A673 (cell line): ENCODE data around the gene GPR33. TPM values are rescaled to one million over a fixed set of nuclear protein-coding genes. Genes with fewer than 3 reads are reported as not detected.
"Not testable (repeated sequence)": the region's sequence is repeated elsewhere in the genome, so short reads cannot be mapped to it uniquely, and the experiment has no call there.

Experiments used
- BruUV-seq: library from RNA; stranded (reverse); fragments of 400-500 nt; replicated peaks from 2 replicates; lab custom pipeline; 2021; lab: Mats Ljungman, UMichigan
- CTCF ChIA-PET: fragments of 300-600 bp; sonication (Branson Sonifier 250); formaldehyde crosslinking; loops from one replicate; lab custom pipeline; 2022; ENCODE audit warnings: antibody characterized with exemption; lab: Charles Lee
- POLR2A ChIA-PET: fragments of 300-600 bp; sonication (Branson Sonifier 250); formaldehyde crosslinking; loops from one replicate; lab custom pipeline; 2022; ENCODE audit warnings: antibody characterized with exemption; ENCODE audit not compliant: low non-redundant PET; lab: Charles Lee
- DNase-seq: peaks from one replicate; pipeline ENCODE4 v3.0.0-alpha.2; 2015; ENCODE audit warnings: low spot score
- H3K27ac ChIP-seq: fragments of 200-600 bp; sonication (generic); 2 replicates; pipeline ENCODE4 v1.5.1; 2016; ENCODE audit warnings: mixed run types, low read depth, mild to moderate bottlenecking, mixed read lengths, antibody characterized with exemption, low read length; ENCODE audit not compliant: poor library complexity, severe bottlenecking
- H3K27me3 ChIP-seq: fragments of 200-600 bp; sonication (generic); replicated peaks from 2 replicates; pipeline ENCODE4 v1.6.1; 2017; ENCODE audit warnings: mixed run types, low read depth, mild to moderate bottlenecking, mixed read lengths, antibody characterized with exemption, low read length; ENCODE audit not compliant: insufficient read depth, poor library complexity
- H3K36me3 ChIP-seq: fragments of 200-600 bp; sonication (generic); 2 replicates; pipeline ENCODE4 v1.6.1; 2016; ENCODE audit warnings: mixed run types, mild to moderate bottlenecking, mixed read lengths, antibody characterized with exemption, low read length; ENCODE audit not compliant: insufficient read depth, poor library complexity, severe bottlenecking
- H3K4me1 ChIP-seq: fragments of 200-600 bp; sonication (generic); 2 replicates; pipeline ENCODE4 v1.6.1; 2017; ENCODE audit warnings: mixed run types, mild to moderate bottlenecking, mixed read lengths, antibody characterized with exemption, low read length; ENCODE audit not compliant: insufficient read depth, poor library complexity, severe bottlenecking
- H3K4me3 ChIP-seq: fragments of 200-600 bp; sonication (generic); 2 replicates; pipeline ENCODE4 v1.5.1; 2016; ENCODE audit warnings: low read depth, mixed run types, mild to moderate bottlenecking, mixed read lengths, low read length; ENCODE audit not compliant: poor library complexity, severe bottlenecking
- H3K9me3 ChIP-seq: fragments of 200-600 bp; sonication (generic); 2 replicates; pipeline ENCODE4 v1.6.1; 2016; ENCODE audit warnings: mixed run types, low read depth, mild to moderate bottlenecking, mixed read lengths, antibody characterized with exemption, low read length; ENCODE audit not compliant: poor library complexity, severe bottlenecking
- CTCF ChIP-seq: fragments of 300-800, 200-600 bp; sonication (generic); conservative IDR thresholded peaks from 2 replicates; pipeline ENCODE4 v1.5.1; 2017; ENCODE audit warnings: low read depth, mild to moderate bottlenecking, antibody characterized with exemption, low read length, moderate library complexity, mixed read lengths
- EZH2 ChIP-seq: fragments of 200-600 bp; sonication (generic); IDR thresholded peaks from 2 replicates; pipeline ENCODE4 v1.6.1; 2017; ENCODE audit warnings: borderline replicate concordance, low read depth, mild to moderate bottlenecking, mixed read lengths, antibody characterized with exemption, low read length; ENCODE audit not compliant: poor library complexity, severe bottlenecking
- intact Hi-C: fragments of 100-400 bp; cut with micrococcal nuclease; formaldehyde crosslinking; loops from one replicate; pipeline ENCODE4 v1.10.0; 2022; ENCODE audit not compliant: unreplicated experiment
- total RNA-seq: library from RNA; stranded (reverse); gene quantifications from 2 replicates; pipeline ENCODE4 v1.2.3, GENCODE V29; 2021

GPR33 gene
- total RNA-seq, 1 experiment from 2014 or later = not detected

- H3K9me3 ChIP-seq = no peaks in the 10 kb centered on the region
- BruUV-seq = no TSS peak
- H3K27me3 ChIP-seq = no peaks in the 10 kb centered on the region
- H3K4me1 ChIP-seq = no peaks in the 10 kb centered on the region
- H3K36me3 ChIP-seq = no peaks in the 10 kb centered on the region
- H3K27ac ChIP-seq = no peak overlapping the region
- POLR2A ChIA-PET = no interaction called here
- no peak for TF ChIP-seq EZH2
- no peak for TF ChIP-seq CTCF
- CTCF ChIA-PET = no interaction called here
- no peak overlapping the region for H3K4me3 ChIP-seq
- intact Hi-C loops = no loop called here
- no peak for DNase-seq
These were observed 11.5 kb downstream of the GPR33 start for GRCh38 chr14:31476131-31476866.

- intact Hi-C loops = no loop called here
- POLR2A ChIA-PET = no interaction called here
- DNase-seq = no peak
- TF ChIP-seq CTCF (no peak), EZH2 (no peak)
- H3K4me3 ChIP-seq = no peak overlapping the region
- BruUV-seq = no TSS peak
- CTCF ChIA-PET = no interaction called here
- H3K36me3 ChIP-seq = no peaks in the 10 kb centered on the region
- H3K27ac ChIP-seq = no peak overlapping the region
- no peaks in the 10 kb centered on the region for H3K27me3 ChIP-seq
- no peaks in the 10 kb centered on the region for H3K4me1 ChIP-seq
- H3K9me3 ChIP-seq = no peaks in the 10 kb centered on the region
These were observed 21.3 kb downstream of the GPR33 start for GRCh38 chr14:31466554-31466953.

GRCh38 chr14:31465111-31465510 lies 22.7 kb downstream of the GPR33 start:
- no peak for DNase-seq
- no peaks in the 10 kb centered on the region for H3K4me1 ChIP-seq
- no peak overlapping the region for H3K4me3 ChIP-seq
- CTCF ChIA-PET = no interaction called here
- no TSS peak for BruUV-seq
- intact Hi-C loops = no loop called here
- TF ChIP-seq EZH2 = no peak
- no peak for TF ChIP-seq CTCF
- no peaks in the 10 kb centered on the region for H3K27me3 ChIP-seq
- POLR2A ChIA-PET = no interaction called here
- no peaks in the 10 kb centered on the region for H3K36me3 ChIP-seq
- H3K27ac ChIP-seq = no peak overlapping the region
- no peaks in the 10 kb centered on the region for H3K9me3 ChIP-seq

- H3K9me3 ChIP-seq, H3K4me1 ChIP-seq, POLR2A ChIA-PET, intact Hi-C loops, BruUV-seq, H3K27me3 ChIP-seq, H3K4me3 ChIP-seq, H3K27ac ChIP-seq, DNase-seq, H3K36me3 ChIP-seq, CTCF ChIA-PET: not testable (repeated sequence)
These were observed 25.4 kb downstream of the GPR33 start for GRCh38 chr14:31462450-31462849.
